Colonic mucosa (tissue), 4 donors: ENCODE measurements around the gene TMEM141. TPM values are rescaled to one million over a fixed set of nuclear protein-coding genes. Genes with fewer than 3 reads are reported as not detected.
"Not testable (repeated sequence)": the region's sequence is repeated elsewhere in the genome, so short reads cannot be mapped to it uniquely, and the experiment has no call there.

Experiments
- DNase-seq: peaks from one replicate; pipeline ENCODE4 v3.0.0-alpha.2; 2020
- H3K27ac ChIP-seq: fragments of 200-600 bp; one replicate; pipeline ENCODE4 v1.8.0; 2021
- H3K27me3 ChIP-seq: fragments of 200-600 bp; one replicate; pipeline ENCODE4 v1.8.0; 2021
- H3K36me3 ChIP-seq: fragments of 200-600 bp; one replicate; pipeline ENCODE4 v1.8.0; 2021
- H3K4me1 ChIP-seq: fragments of 200-600 bp; one replicate; pipeline ENCODE4 v1.8.0; 2021; ENCODE audit warnings: mild to moderate bottlenecking
- H3K4me3 ChIP-seq: fragments of 200-600 bp; one replicate; pipeline ENCODE4 v1.8.0; 2021
- H3K9ac ChIP-seq, 2 donors: one replicate each; pipeline ENCODE4 v1.7.0; 2013; ENCODE audit warnings: control low read depth in 2 of 2, low read depth in 2 of 2, low read length in 2 of 2
- H3K9me3 ChIP-seq: fragments of 200-600 bp; one replicate; pipeline ENCODE4 v1.8.0; 2021
- CTCF ChIP-seq: fragments of 200-600 bp; IDR thresholded peaks from one replicate; pipeline ENCODE4 v1.8.0; 2022; ENCODE audit warnings: antibody characterized with exemption, mild to moderate bottlenecking
- intact Hi-C: fragments of 100-400 bp; cut with DNase I; formaldehyde crosslinking; loops from one replicate; pipeline ENCODE4 v1.14.1; 2022
- total RNA-seq, 2 donors: library from RNA; stranded (reverse); fragmentation: NEBNext Ultra II Directional in 1 of 2; extraction: Animal tissue kit (Norgen Biotek cat#: 25700) in 1 of 2; gene quantifications; one replicate each; pipeline ENCODE4 v1.2.1, GENCODE V29; 2021
- donor health status: healthy.
- donor health status: DM: no; HTN: no; CAD: no.
- donor health status: DM: no; HTN: no; CAD: no.

TMEM141 gene
- total RNA-seq, 2 donors from 2014 or later = 236 to 366 TPM

DNA sequence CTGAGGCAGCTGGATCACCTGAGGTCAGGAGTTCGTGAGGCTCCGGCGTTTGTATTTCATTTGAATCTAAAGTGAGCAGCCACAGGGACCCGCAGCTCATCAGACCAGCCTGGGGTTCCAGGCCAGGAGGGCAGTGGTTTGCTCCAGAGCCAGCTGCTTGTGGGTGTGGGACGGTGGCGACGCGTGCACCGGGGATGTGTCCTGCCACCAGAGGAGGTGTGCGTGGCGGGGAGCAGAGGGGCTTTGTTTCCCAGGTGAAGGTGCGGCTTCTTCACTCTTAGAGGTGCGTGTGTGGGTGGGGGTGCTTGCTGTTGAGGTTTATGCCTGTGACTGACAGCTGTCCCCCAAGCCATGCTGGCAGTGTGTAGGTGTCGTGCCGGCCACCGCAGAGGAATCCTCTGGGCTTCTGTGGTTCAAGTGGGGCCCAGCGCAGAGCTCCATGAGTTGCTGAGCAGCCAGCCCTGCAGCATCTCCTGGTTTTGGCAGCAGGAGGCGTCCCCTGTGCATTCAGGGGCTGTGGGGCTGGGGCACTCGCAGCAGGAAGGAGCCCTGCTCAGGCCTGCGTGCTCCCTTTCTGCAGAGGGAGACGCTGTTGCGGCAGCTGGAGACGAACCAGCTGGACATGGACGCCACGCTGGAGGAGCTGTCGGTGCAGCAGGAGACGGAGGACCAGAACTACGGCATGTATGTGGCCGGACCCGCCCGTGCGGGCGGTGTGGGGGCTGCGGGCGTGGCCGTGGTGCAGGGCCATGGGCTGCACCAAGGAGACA lies 44.2 kb downstream of the TMEM141 start:
- Histone ChIP-seq H3K9me3 (no peaks in the 10 kb centered on the region), H3K9ac (no peak overlapping the region), H3K27me3 (no peaks in the 10 kb centered on the region), H3K4me1 (peaks cover 5% of the 10 kb centered on the region), H3K36me3 (peaks cover 11% of the 10 kb centered on the region), H3K27ac (no peak overlapping the region), H3K4me3 (no peak overlapping the region)
- no peak for DNase-seq
- no peak for TF ChIP-seq CTCF
- intact Hi-C loops = no loop called here

GRCh38 chr9:136835932-136836904 lies 45.1 kb downstream of the TMEM141 start:
- no peaks in the 10 kb centered on the region for H3K9me3 ChIP-seq
- intact Hi-C loops = no loop called here

GRCh38 chr9:136837146-136837855 lies 46.2 kb downstream of the TMEM141 start:
- no peak overlapping the region for H3K9ac ChIP-seq
- TF ChIP-seq CTCF = no peak
- H3K9me3 ChIP-seq = no peaks in the 10 kb centered on the region
- H3K27me3 ChIP-seq = no peaks in the 10 kb centered on the region
- no peak overlapping the region for H3K4me3 ChIP-seq
- intact Hi-C loops = no loop called here
- DNase-seq = no peak
- no peak overlapping the region for H3K27ac ChIP-seq
- peaks cover 18% of the 10 kb centered on the region for H3K4me1 ChIP-seq
- H3K36me3 ChIP-seq = peaks cover 3% of the 10 kb centered on the region

More at GRCh38 chr9:136835932-136836904, 45.1 kb downstream of the TMEM141 start:
- H3K9ac ChIP-seq = no peak overlapping the region
- peaks cover 9% of the 10 kb centered on the region for H3K4me1 ChIP-seq
- H3K27ac ChIP-seq = no peak overlapping the region
- H3K27me3 ChIP-seq = no peaks in the 10 kb centered on the region
- peaks cover 8% of the 10 kb centered on the region for H3K36me3 ChIP-seq
- TF ChIP-seq CTCF = no peak
- H3K4me3 ChIP-seq = no peak overlapping the region
- no peak for DNase-seq

GRCh38 chr9:136837856-136838277 lies 46.7 kb downstream of the TMEM141 start:
- peaks cover 22% of the 10 kb centered on the region for H3K4me1 ChIP-seq
- H3K4me3 ChIP-seq, H3K36me3 ChIP-seq, H3K9ac ChIP-seq, intact Hi-C loops, DNase-seq, H3K27ac ChIP-seq, H3K9me3 ChIP-seq, H3K27me3 ChIP-seq: not testable (repeated sequence)

- H3K27me3 ChIP-seq = no peaks in the 10 kb centered on the region
- no peak overlapping the region for H3K9ac ChIP-seq
- no peak for TF ChIP-seq CTCF
- H3K4me3 ChIP-seq = no peak overlapping the region
- intact Hi-C loops = no loop called here
- no peak overlapping the region for H3K27ac ChIP-seq
- H3K9me3 ChIP-seq = no peaks in the 10 kb centered on the region
- no peak for DNase-seq
- no peaks in the 10 kb centered on the region for H3K36me3 ChIP-seq
- H3K4me1 ChIP-seq = peaks cover 29% of the 10 kb centered on the region
Observed at GRCh38 chr9:136838314-136839228, 47.4 kb downstream of the TMEM141 start.
